Body of pancreas (tissue), 4 donors: Measurements from ENCODE around the gene RPS6KB2.
"Not testable (repeated sequence)": the region's sequence is repeated elsewhere in the genome, so short reads cannot be mapped to it uniquely, and the experiment has no call there.

Source experiments
- CTCF ChIP-seq, 7 experiments: fragments of 450-650 bp in 4 of 7; fragments of 200-600 bp in 3 of 7; sonication (generic) in 3 of 7; IDR thresholded peaks; one replicate each; pipeline ENCODE4 v1.5.1; 2016 to 2019; ENCODE audit warnings: antibody characterized with exemption in 7 of 7
- POLR2A ChIP-seq, 3 donors: fragments of 450-650 bp; IDR thresholded peaks; one replicate each; pipeline ENCODE4 v1.6.1; 2016; ENCODE audit warnings: antibody characterized with exemption in 3 of 3, mild to moderate bottlenecking in 2 of 3

GRCh38 chr11:67477344-67478050 is 49.2 kb downstream of the RPS6KB2 start:
- not testable (repeated sequence) for TF ChIP-seq CTCF, POLR2A (IDR thresholded peaks at IDR 0.05)
